Femur (tissue), 1 donor: ENCODE results near the gene NR4A2.
A peak's percentile ranks its signal among the peaks of the same experiment; 100 is the strongest.

ENCODE experiments used
- DNase-seq: peaks from one replicate; pipeline ENCODE4 v3.0.0-alpha.2; 2017

Gene NR4A2

GRCh38 chr2:156332534-156333273 is at the start of gene NR4A2:
TSS of gene NR4A2 (minus strand) at chr2:156332721. CDS start at chr2:156330186, 2,535 bp downstream.
- peak; percentile 92 for DNase-seq

- no peak for DNase-seq
Measured at GRCh38 chr2:156380117-156380645, 47.7 kb upstream of the NR4A2 start.

- no peak for DNase-seq
Measured at GRCh38 chr2:156379714-156380113, 47.2 kb upstream of the NR4A2 start.

- DNase-seq: no peak
Measured at GRCh38 chr2:156379071-156379470, 46.5 kb upstream of the NR4A2 start.

- DNase-seq: no peak
Measured at GRCh38 chr2:156366753-156367152, 34.2 kb upstream of the NR4A2 start.

GRCh38 chr2:156363141-156363540 is 30.6 kb upstream of the NR4A2 start:
- no peak for DNase-seq

- DNase-seq: no peak
Measured at GRCh38 chr2:156356014-156356754, 23.7 kb upstream of the NR4A2 start.

- DNase-seq: no peak
Measured at GRCh38 chr2:156352911-156353310, 20.4 kb upstream of the NR4A2 start.

- DNase-seq: no peak
Measured at GRCh38 chr2:156350374-156351142, 18.0 kb upstream of the NR4A2 start.

GRCh38 chr2:156349605-156350004 is 17.1 kb upstream of the NR4A2 start:
- DNase-seq: no peak

GRCh38 chr2:156349161-156349560 is 16.6 kb upstream of the NR4A2 start:
- DNase-seq: no peak

GRCh38 chr2:156347431-156347830 is 14.9 kb upstream of the NR4A2 start:
- DNase-seq: no peak

- DNase-seq: no peak
Measured at GRCh38 chr2:156346731-156347130, 14.2 kb upstream of the NR4A2 start.

- DNase-seq: no peak
Measured at GRCh38 chr2:156345582-156345981, 13.1 kb upstream of the NR4A2 start.

- DNase-seq: no peak
Measured at GRCh38 chr2:156343940-156344301, 11.4 kb upstream of the NR4A2 start.

GRCh38 chr2:156343096-156343939 is 10.8 kb upstream of the NR4A2 start:
- DNase-seq: no peak

- peak; percentile 97 for DNase-seq
Measured at GRCh38 chr2:156342254-156343095, 10.0 kb upstream of the NR4A2 start.

- peak; percentile 96 for DNase-seq
Measured at GRCh38 chr2:156341452-156342253, 9.1 kb upstream of the NR4A2 start.

GRCh38 chr2:156340804-156341451 is 8.4 kb upstream of the NR4A2 start:
- peak; percentile 46 for DNase-seq

GRCh38 chr2:156340377-156340776 is 7.9 kb upstream of the NR4A2 start:
- DNase-seq: no peak
